Measurements from ENCODE around the gene CHST2. TPM values are rescaled to one million over a fixed set of nuclear protein-coding genes. Genes with fewer than 3 reads are reported as not detected.

The CHST2 gene
- total RNA-seq, 1 experiment from 2014 or later = 17.3 TPM

DNA sequence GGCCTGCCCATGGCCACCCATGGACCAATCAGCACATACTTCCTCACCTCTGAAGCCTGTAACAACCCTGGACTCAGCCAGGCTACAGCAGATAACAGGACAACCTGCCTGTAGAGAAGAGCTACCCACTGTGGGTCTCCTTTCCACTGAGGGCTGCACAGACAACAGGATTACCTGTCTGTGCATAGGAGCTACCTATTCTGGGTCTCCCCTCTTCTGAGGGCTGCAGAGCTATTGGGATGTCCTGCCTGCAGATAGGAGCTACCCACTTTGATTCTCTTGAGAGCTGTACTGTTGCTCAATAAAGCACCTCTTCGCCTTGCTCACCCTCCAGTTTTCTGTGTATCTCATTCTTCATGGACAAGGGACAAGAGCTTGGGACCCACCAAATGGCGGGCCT is 23.8 kb upstream of the CHST2 start (continued):
- TF ChIP-seq NFATC4 (CRISPR knock-in tag; IDR thresholded peaks at IDR 0.05) (no peak), MLX (CRISPR knock-in tag; IDR thresholded peaks at IDR 0.05) (no peak)

- peaks cover 23% of the 10 kb centered on the region for H3K9me3 Mint-ChIP-seq
- H3K4me3 Mint-ChIP-seq = no peak overlapping the region
- POLR2A ChIA-PET = no interaction called here
- no peak for ATAC-seq
- H3K36me3 Mint-ChIP-seq = peaks cover 13% of the 10 kb centered on the region
- no peak overlapping the region for H3K27ac Mint-ChIP-seq
- TF ChIP-seq ZMAT4 (CRISPR knock-in tag; IDR thresholded peaks at IDR 0.05) (no peak), ETV6 (CRISPR knock-in tag; IDR thresholded peaks at IDR 0.05) (no peak)
- DNase-seq (ENCODE audit: low spot score) = no peak
- CTCF ChIA-PET = interaction anchor here (1.0 kb wide), 2 partner anchors 23 to 576 kb away, joined by 3 read pairs; no protein-coding TSS in a partner anchor
- H3K4me1 Mint-ChIP-seq = peaks cover 6% of the 10 kb centered on the region
- no peaks in the 10 kb centered on the region; the same call in 1 of the 2 replicates for H3K27me3 Mint-ChIP-seq (ENCODE audit: low read depth)
These were observed 21.4 kb upstream of the CHST2 start for GRCh38 chr3:143098032-143098764.

DNA sequence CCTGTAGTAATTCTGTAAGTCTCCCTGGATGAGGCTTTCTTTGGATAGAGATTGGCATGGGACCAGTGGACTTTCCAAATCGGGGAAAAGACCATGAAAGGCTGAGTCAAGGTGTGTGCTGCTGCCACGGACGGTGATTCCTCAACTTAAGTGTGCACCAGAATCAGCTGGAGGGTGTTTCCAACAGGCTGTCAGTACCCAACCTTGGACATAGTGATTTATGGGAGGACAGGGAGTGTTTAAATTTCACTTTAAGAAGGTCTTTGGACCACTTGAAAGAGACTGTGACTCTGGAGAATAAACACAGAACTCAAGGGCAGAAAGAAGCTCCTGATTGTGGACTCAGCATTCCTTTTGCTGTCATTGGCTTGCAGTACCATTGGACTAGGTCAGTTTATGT is 20.4 kb upstream of the CHST2 start:
- POLR2A ChIA-PET = no interaction called here
- ATAC-seq (no peak), DNase-seq (ENCODE audit: low spot score) (no peak)
- CTCF ChIA-PET = interaction anchor here (1.0 kb wide), 1 partner anchor 21 kb away, joined by 3 read pairs; no protein-coding TSS in a partner anchor
- TF ChIP-seq, protein P1, sequence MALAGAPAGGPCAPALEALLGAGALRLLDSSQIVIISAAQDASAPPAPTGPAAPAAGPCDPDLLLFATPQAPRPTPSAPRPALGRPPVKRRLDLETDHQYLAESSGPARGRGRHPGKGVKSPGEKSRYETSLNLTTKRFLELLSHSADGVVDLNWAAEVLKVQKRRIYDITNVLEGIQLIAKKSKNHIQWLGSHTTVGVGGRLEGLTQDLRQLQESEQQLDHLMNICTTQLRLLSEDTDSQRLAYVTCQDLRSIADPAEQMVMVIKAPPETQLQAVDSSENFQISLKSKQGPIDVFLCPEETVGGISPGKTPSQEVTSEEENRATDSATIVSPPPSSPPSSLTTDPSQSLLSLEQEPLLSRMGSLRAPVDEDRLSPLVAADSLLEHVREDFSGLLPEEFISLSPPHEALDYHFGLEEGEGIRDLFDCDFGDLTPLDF (CRISPR knock-in tag; IDR thresholded peaks at IDR 0.05) = no peak
- TF ChIP-seq TEAD4 (CRISPR knock-in tag; IDR thresholded peaks at IDR 0.05) = no peak
- TF ChIP-seq, protein P2, sequence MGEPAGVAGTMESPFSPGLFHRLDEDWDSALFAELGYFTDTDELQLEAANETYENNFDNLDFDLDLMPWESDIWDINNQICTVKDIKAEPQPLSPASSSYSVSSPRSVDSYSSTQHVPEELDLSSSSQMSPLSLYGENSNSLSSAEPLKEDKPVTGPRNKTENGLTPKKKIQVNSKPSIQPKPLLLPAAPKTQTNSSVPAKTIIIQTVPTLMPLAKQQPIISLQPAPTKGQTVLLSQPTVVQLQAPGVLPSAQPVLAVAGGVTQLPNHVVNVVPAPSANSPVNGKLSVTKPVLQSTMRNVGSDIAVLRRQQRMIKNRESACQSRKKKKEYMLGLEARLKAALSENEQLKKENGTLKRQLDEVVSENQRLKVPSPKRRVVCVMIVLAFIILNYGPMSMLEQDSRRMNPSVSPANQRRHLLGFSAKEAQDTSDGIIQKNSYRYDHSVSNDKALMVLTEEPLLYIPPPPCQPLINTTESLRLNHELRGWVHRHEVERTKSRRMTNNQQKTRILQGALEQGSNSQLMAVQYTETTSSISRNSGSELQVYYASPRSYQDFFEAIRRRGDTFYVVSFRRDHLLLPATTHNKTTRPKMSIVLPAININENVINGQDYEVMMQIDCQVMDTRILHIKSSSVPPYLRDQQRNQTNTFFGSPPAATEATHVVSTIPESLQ (CRISPR knock-in tag; IDR thresholded peaks at IDR 0.05) = no peak
- TF ChIP-seq ATF2 (CRISPR knock-in tag; IDR thresholded peaks at IDR 0.05; ENCODE audit: borderline replicate concordance, low read depth) = no peak
- no peak for TF ChIP-seq ATF3 (CRISPR knock-in tag; conservative IDR thresholded peaks at IDR 0.05)
- TF ChIP-seq HMGA2 (CRISPR knock-in tag; IDR thresholded peaks at IDR 0.05) = no peak
- TF ChIP-seq CBFB (CRISPR knock-in tag; IDR thresholded peaks at IDR 0.05; ENCODE audit: low read depth) = no peak
- Mint-ChIP-seq H3K27ac (no peak overlapping the region), H3K27me3 (ENCODE audit: low read depth) (no peaks in the 10 kb centered on the region; the same call in 1 of the 2 replicates), H3K36me3 (peaks cover 16% of the 10 kb centered on the region), H3K4me3 (no peak overlapping the region), H3K9me3 (peaks cover 31% of the 10 kb centered on the region), H3K4me1 (peaks cover 6% of the 10 kb centered on the region)

- no peak for ATAC-seq
- CTCF ChIA-PET = no interaction called here
These were observed 19.9 kb upstream of the CHST2 start for GRCh38 chr3:143099690-143100089.

More at GRCh38 chr3:143099690-143100089, 19.9 kb upstream of the CHST2 start:
- H3K36me3 Mint-ChIP-seq = peaks cover 21% of the 10 kb centered on the region
- no peaks in the 10 kb centered on the region; the same call in 1 of the 2 replicates for H3K27me3 Mint-ChIP-seq (ENCODE audit: low read depth)
- peaks cover 6% of the 10 kb centered on the region for H3K4me1 Mint-ChIP-seq
- no peak overlapping the region for H3K27ac Mint-ChIP-seq
- POLR2A ChIA-PET = no interaction called here
- no peak for DNase-seq (ENCODE audit: low spot score)
- H3K4me3 Mint-ChIP-seq = no peak overlapping the region
- H3K9me3 Mint-ChIP-seq = peaks cover 35% of the 10 kb centered on the region
- TF ChIP-seq E2F5 (CRISPR knock-in tag; IDR thresholded peaks at IDR 0.05) (no peak), ZNF219 (CRISPR knock-in tag; IDR thresholded peaks at IDR 0.05; ENCODE audit: borderline replicate concordance) (no peak), NFE2L1 (CRISPR knock-in tag; IDR thresholded peaks at IDR 0.05) (no peak), ZNF317 (CRISPR knock-in tag; IDR thresholded peaks at IDR 0.05; ENCODE audit: borderline replicate concordance, low read depth) (no peak), ZNF232 (CRISPR knock-in tag; IDR thresholded peaks at IDR 0.05) (no peak), CREB1 (CRISPR knock-in tag; IDR thresholded peaks at IDR 0.05) (no peak), CBFB (CRISPR knock-in tag; IDR thresholded peaks at IDR 0.05; ENCODE audit: low read depth) (no peak), SMAD3 (CRISPR knock-in tag; IDR thresholded peaks at IDR 0.05; ENCODE audit: borderline replicate concordance) (no peak), ZNF423 (CRISPR knock-in tag; IDR thresholded peaks at IDR 0.05) (no peak), FOXP1 (CRISPR knock-in tag; IDR thresholded peaks at IDR 0.05; ENCODE audit: borderline replicate concordance) (no peak), FOXJ3 (CRISPR knock-in tag; IDR thresholded peaks at IDR 0.05; ENCODE audit: borderline replicate concordance) (no peak), ATF3 (CRISPR knock-in tag; conservative IDR thresholded peaks at IDR 0.05) (no peak), RORB (CRISPR knock-in tag; IDR thresholded peaks at IDR 0.05) (no peak)

Measured in WTC11 (cell line).